Neural progenitor cell (in vitro differentiated cells): ENCODE results near the gene PLCB1.

Source experiments
- CTCF ChIP-seq: fragments of 200-600 bp; sonication (generic); IDR thresholded peaks from 2 replicates; pipeline ENCODE4 v1.5.1; 2017; ENCODE audit warnings: antibody characterized with exemption, mild to moderate bottlenecking
- EZH2 ChIP-seq: fragments of 200-600 bp; sonication (generic); IDR thresholded peaks from 2 replicates; pipeline ENCODE4 v1.6.1; 2017; ENCODE audit warnings: antibody characterized with exemption, mild to moderate bottlenecking, moderate library complexity
- EZH2phosphoT487 ChIP-seq: fragments of 200-600 bp; sonication (generic); IDR thresholded peaks from 2 replicates; pipeline ENCODE4 v1.6.1; 2017; ENCODE audit warnings: antibody characterized with exemption

GRCh38 chr20:8366303-8366923 is 234.3 kb downstream of the PLCB1 start:
- TF ChIP-seq CTCF (no peak), EZH2 (no peak), EZH2phosphoT487 (no peak)
